Measurements from ENCODE around the gene EHMT1. TPM values are rescaled to one million over a fixed set of nuclear protein-coding genes. Genes with fewer than 3 reads are reported as not detected.

EHMT1 gene
- total and polyA plus RNA-seq, 9 of the 15 experiments (the other 6 are each of a cell fraction or from before 2014, with no cell fraction given) = 2.2 to 76.0 (median 36.4) TPM

- ChIA-PET CTCF (ENCODE audit: low intra/inter-chr PET ratio) (no interaction called here), POLR2A (no interaction called here)
- Histone ChIP-seq H3K79me2 (ENCODE audit: control insufficient read depth, insufficient read depth, low read length) (peaks cover 35% of the 10 kb centered on the region), H3K27ac (ENCODE audit: extremely low read depth, low read depth, low read length) (no peak overlapping the region), H3K36me3 (ENCODE audit: control insufficient read depth, insufficient read depth, low read length) (peaks cover 72% of the 10 kb centered on the region; the same call in 2 of the 3 replicates), H3K9me3 (replicated peaks; ENCODE audit: control insufficient read depth, insufficient read depth, low read depth, low read length) (no peaks in the 10 kb centered on the region), H3K4me3 (no peak overlapping the region), H2AFZ (ENCODE audit: low read depth, low read length) (no peak overlapping the region), H3K4me1 (replicated peaks in 1 of 2; ENCODE audit: control insufficient read depth in 2 of 2, insufficient read depth in 2 of 2, low read length in 2 of 2) (peaks cover 20 to 65% of the 10 kb centered on the region in 2 experiments; a peak in 4 of 5 replicates), H3K9ac (ENCODE audit: insufficient read depth in 1 of 2, low read depth in 2 of 2, low read length in 2 of 2) (no peak overlapping the region), H3K4me2 (ENCODE audit: insufficient read depth, low read length) (no peak overlapping the region), H4K20me1 (replicated peaks; ENCODE audit: control insufficient read depth, insufficient read depth, low read length) (peaks cover 19% of the 10 kb centered on the region; the same call in 1 of the 2 replicates), H3K9me1 (ENCODE audit: control insufficient read depth, insufficient read depth, low read length) (peaks cover 8% of the 10 kb centered on the region), H3K27me3 (ENCODE audit: control insufficient read depth in 2 of 2, insufficient read depth in 2 of 2, low read length in 2 of 2) (no peaks in the 10 kb centered on the region)
- DNase-seq (ENCODE audit: extremely low read depth in 1 of 4, low spot score in 3 of 4) (no peak), FAIRE-seq (no peak), ATAC-seq (no peak)
- 98% methylated on average over 12 of the region's 14 CpGs for WGBS (ENCODE audit: insufficient coverage, low coverage, missing lambda C conversion rate)
- TF ChIP-seq ZNF583 (CRISPR knock-in tag; IDR thresholded peaks at IDR 0.05) (no peak), ATF4 (CRISPR knock-in tag; IDR thresholded peaks at IDR 0.05) (no peak), CBX2 (IDR thresholded peaks at IDR 0.05; ENCODE audit: insufficient read depth, low read length, poor library complexity, severe bottlenecking) (no peak), RBFOX2 (IDR thresholded peaks at IDR 0.05; ENCODE audit: low read depth, low read length) (0 out of 2 replicates have a peak, but pooled peaks have one; percentile 14), TAF7 (tag; IDR thresholded peaks at IDR 0.05) (no peak)
- in situ Hi-C loops (cut with MboI) (no loop called here), intact Hi-C loops (cut with micrococcal nuclease) (loop anchor here (10.0 kb wide), 1 partner anchor 88 kb away; no protein-coding TSS in a partner anchor)
- BruUV-seq (replicated peaks) = no TSS peak
These were observed 32.0 kb upstream of the EHMT1 start for GRCh38 chr9:137586854-137587253.
